ENCODE results near the gene OOSP1.

DNA sequence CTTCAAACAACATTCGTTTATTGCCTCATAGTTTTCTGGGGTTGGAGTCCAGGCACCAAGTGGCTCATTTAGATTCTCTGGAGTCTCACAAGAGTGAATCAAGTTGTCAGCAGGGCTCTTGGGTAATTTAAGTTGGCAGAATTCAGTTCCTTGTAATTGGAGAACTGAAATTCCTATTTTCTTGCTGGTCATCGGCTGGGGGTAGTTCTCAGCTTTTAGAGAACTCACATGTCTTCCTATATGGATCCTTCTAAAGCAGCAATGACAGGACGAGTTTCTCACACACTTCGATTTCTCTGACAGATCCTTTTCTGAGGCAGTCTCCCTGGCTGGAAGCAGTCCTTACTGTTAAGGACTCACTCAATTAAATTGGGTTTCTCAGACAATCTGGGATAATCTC is 61.5 kb downstream of the OOSP1 start:
- TF ChIP-seq EZH2 (IDR thresholded peaks at IDR 0.05; ENCODE audit: insufficient read depth, poor library complexity, severe bottlenecking) (no peak), EZH2phosphoT487 (IDR thresholded peaks at IDR 0.05; ENCODE audit: insufficient read depth, low read depth) (no peak)
